Measurements from ENCODE around the gene GATB.

DNA sequence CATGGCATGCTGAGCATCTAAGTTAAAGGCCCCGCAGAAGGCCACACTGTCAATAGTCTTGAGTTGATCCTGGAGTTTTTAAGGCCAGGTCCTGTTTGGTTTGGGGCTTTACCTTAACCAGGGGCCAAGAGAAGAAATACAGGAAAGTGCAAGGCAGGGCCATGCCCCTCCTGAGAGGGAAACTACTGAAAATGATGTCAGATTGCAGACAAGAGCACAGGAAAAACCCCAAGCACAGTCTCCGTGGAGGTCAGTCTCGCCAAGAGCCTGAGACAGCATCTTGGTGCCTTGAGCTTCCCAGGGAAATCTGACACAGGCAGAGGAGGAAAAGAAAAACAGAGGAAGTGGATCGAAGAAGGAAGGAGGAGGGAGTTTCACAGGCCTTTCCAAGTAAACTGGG, 32.2 kb upstream of the GATB start:
- TF ChIP-seq POLR2A (IDR thresholded peaks at IDR 0.05), result no peak
- TF ChIP-seq, protein P1, sequence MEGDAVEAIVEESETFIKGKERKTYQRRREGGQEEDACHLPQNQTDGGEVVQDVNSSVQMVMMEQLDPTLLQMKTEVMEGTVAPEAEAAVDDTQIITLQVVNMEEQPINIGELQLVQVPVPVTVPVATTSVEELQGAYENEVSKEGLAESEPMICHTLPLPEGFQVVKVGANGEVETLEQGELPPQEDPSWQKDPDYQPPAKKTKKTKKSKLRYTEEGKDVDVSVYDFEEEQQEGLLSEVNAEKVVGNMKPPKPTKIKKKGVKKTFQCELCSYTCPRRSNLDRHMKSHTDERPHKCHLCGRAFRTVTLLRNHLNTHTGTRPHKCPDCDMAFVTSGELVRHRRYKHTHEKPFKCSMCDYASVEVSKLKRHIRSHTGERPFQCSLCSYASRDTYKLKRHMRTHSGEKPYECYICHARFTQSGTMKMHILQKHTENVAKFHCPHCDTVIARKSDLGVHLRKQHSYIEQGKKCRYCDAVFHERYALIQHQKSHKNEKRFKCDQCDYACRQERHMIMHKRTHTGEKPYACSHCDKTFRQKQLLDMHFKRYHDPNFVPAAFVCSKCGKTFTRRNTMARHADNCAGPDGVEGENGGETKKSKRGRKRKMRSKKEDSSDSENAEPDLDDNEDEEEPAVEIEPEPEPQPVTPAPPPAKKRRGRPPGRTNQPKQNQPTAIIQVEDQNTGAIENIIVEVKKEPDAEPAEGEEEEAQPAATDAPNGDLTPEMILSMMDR (IDR thresholded peaks at IDR 0.05), result no peak
- no peak for TF ChIP-seq EP300 (IDR thresholded peaks at IDR 0.05)

Data from tibial nerve (tissue), 4 donors.